ENCODE results near the gene YPEL5. TPM values are rescaled to one million over a fixed set of nuclear protein-coding genes. Genes with fewer than 3 reads are reported as not detected.
A peak's percentile ranks its signal among the peaks of the same experiment; 100 is the strongest.
"Not testable (repeated sequence)": the region's sequence is repeated elsewhere in the genome, so short reads cannot be mapped to it uniquely, and the experiment has no call there.

Gene YPEL5
- polyA plus RNA-seq: 75.3 TPM
- long read RNA-seq, donor 1, transcript YPEL5-201 (3 exons, 2,182 nt): major isoform, 23 of 28 reads
- long read RNA-seq, donor 1, partial matches to known transcripts: 0 of 28 reads
- long read RNA-seq, donor 1, other reads (novel, unspliced or antisense): 0 of 28 reads
- long read RNA-seq, donor 2, transcript YPEL5-201 (3 exons, 2,182 nt): major isoform, 39 of 44 reads
- long read RNA-seq, donor 2, partial matches to known transcripts: 0 of 44 reads
- long read RNA-seq, donor 2, other reads (novel, unspliced or antisense): 0 of 44 reads
- long read RNA-seq, donor 3: 0 reads
- long read RNA-seq, donor 4, partial matches to known transcripts: 5 of 7 reads
- long read RNA-seq, donor 4, other reads (novel, unspliced or antisense): 0 of 7 reads
- long read RNA-seq, donor 5, transcript YPEL5-201 (3 exons, 2,182 nt): major isoform, 18 of 23 reads
- long read RNA-seq, donor 5, partial matches to known transcripts: 0 of 23 reads
- long read RNA-seq, donor 5, other reads (novel, unspliced or antisense): 0 of 23 reads
- long read RNA-seq, donor 6, transcript YPEL5-201 (3 exons, 2,182 nt): major isoform, 34 of 39 reads
- long read RNA-seq, donor 6, partial matches to known transcripts: 0 of 39 reads
- long read RNA-seq, donor 6, other reads (novel, unspliced or antisense): 0 of 39 reads
- long read RNA-seq, donor 7, transcript YPEL5-201 (3 exons, 2,182 nt): major isoform, 17 of 18 reads
- long read RNA-seq, donor 7, partial matches to known transcripts: 0 of 18 reads
- long read RNA-seq, donor 7, other reads (novel, unspliced or antisense): 0 of 18 reads
- long read RNA-seq, donor 8, transcript YPEL5-201 (3 exons, 2,182 nt): major isoform, 35 of 39 reads
- long read RNA-seq, donor 8, partial matches to known transcripts: 0 of 39 reads
- long read RNA-seq, donor 8, other reads (novel, unspliced or antisense): 0 of 39 reads
- long read RNA-seq, donor 9, transcript YPEL5-201 (3 exons, 2,182 nt): major isoform, 26 of 34 reads
- long read RNA-seq, donor 9, transcript YPEL5-210 (2 exons, 935 nt): minor isoform, 6 of 34 reads
- long read RNA-seq, donor 9, partial matches to known transcripts: 0 of 34 reads
- long read RNA-seq, donor 9, other reads (novel, unspliced or antisense): 0 of 34 reads
- long read RNA-seq, donor 10, transcript YPEL5-201 (3 exons, 2,182 nt): major isoform, 34 of 41 reads
- long read RNA-seq, donor 10, partial matches to known transcripts: 0 of 41 reads
- long read RNA-seq, donor 10, other reads (novel, unspliced or antisense): 0 of 41 reads
- long read RNA-seq, donor 11, transcript YPEL5-201 (3 exons, 2,182 nt): major isoform, 18 of 22 reads
- long read RNA-seq, donor 11, partial matches to known transcripts: 0 of 22 reads
- long read RNA-seq, donor 11, other reads (novel, unspliced or antisense): 0 of 22 reads

DNA sequence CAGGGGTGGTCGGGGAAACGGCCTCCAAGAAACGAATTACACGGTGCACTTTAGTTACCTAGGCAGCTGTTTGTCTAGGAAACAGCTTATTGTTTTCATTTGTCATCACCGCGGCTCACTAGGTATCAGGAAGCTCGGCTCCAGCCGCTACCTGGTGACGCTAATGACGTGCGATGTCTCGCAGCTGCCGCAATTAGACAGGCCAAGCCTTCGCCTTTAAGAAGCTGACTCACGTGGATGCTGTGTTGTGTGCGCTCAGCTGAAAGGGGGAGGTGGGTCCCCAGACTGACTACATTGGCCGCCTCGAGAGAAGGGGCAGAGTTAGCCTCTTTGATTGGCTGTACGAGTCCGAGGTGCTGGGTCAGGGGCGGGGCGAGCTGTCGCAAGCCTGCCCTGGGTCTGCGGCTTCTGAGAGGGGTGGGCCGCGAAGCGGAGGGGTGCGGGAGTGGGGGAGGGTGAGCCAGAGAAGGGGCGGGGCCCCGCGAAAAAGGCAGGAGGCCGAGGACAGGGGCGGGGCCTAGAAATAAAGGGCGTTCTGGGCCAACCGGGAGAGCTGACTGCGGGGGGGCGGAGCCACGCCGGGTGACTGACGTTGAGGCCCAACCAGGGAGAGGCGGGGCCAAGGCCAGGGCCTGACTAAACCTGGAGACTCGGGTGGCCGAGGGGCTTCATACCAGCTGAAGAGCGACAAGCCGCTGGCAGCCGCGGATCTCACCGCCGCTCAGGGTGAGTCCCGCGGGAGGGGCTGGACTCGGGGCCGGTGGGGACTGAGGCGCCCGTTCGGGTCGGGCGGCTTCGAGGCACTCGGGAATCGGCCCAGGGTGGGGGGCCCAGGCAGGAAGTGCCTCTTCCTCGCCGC lies at the start of gene YPEL5:
YPEL5 (plus strand) TSS at position 671 of the 859 bp plus-strand sequence. CDS start 9,645 bp downstream, outside the sequence.
- Histone ChIP-seq H3K9me3 (ENCODE audit: control insufficient read depth, low read depth, low read length) (no peaks in the 10 kb centered on the region), H3K27me3 (ENCODE audit: control insufficient read depth, insufficient read depth, low read length) (no peaks in the 10 kb centered on the region), H3K36me3 (ENCODE audit: control insufficient read depth, insufficient read depth, low read length) (peaks cover 10% of the 10 kb centered on the region), H3K4me3 (ENCODE audit: low read length) (peak within 1 kb of the TSS; percentile 98), H3K4me1 (ENCODE audit: control insufficient read depth, insufficient read depth, low read length) (peaks cover 13% of the 10 kb centered on the region), H3K27ac (ENCODE audit: low read length) (peak within 1 kb of the TSS; percentile 97)
- no CpG with 5 or more reads among the region's 63 CpGs for WGBS (ENCODE audit: insufficient coverage, low lambda C conversion rate)
- DNase-seq: peak; percentile 100

DNA sequence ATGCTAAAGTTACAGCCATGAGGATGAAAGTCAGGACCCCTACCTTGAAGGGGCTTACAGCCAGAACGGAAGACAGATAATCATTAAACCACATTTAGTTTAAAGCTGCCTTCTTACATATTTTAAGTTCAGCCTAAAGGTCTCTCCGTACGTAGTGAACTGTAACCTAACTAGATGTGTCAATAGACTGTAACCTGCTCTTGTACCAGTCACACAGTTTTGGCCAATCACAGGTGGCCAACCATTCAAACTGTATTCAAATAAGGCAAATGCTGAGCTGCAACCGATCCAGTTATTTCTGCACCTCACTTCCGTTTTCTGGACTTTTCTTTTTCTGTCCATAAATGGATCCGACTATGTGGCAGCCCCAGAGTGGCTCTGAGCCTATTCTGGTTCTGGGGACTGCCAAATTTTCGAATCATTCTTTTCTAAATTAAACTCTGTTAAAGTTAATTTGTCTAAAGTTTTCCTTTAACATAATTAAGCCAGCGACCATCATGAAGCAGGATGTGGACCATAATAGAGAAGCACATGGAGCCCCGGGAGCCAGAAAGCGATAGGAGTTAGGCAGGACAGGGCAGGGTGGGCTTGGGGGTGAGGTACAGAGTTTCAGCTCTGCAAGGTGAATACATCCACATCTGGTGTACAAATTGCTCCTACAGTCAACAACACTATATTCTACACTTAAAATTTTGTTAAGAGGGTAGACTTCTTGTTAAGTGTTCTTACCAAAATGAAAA lies 48.4 kb upstream of the YPEL5 start:
- Histone ChIP-seq H3K36me3 (ENCODE audit: control insufficient read depth, insufficient read depth, low read length) (no peaks in the 10 kb centered on the region), H3K27me3 (ENCODE audit: control insufficient read depth, insufficient read depth, low read length) (peaks cover 24% of the 10 kb centered on the region), H3K27ac (ENCODE audit: low read length) (no peak overlapping the region), H3K9me3 (ENCODE audit: control insufficient read depth, low read depth, low read length) (no peaks in the 10 kb centered on the region), H3K4me3 (ENCODE audit: low read length) (no peak overlapping the region), H3K4me1 (ENCODE audit: control insufficient read depth, insufficient read depth, low read length) (no peaks in the 10 kb centered on the region)
- DNase-seq: no peak
- WGBS (ENCODE audit: insufficient coverage, low lambda C conversion rate): 93% methylated on average over 3 of the region's 10 CpGs

DNA sequence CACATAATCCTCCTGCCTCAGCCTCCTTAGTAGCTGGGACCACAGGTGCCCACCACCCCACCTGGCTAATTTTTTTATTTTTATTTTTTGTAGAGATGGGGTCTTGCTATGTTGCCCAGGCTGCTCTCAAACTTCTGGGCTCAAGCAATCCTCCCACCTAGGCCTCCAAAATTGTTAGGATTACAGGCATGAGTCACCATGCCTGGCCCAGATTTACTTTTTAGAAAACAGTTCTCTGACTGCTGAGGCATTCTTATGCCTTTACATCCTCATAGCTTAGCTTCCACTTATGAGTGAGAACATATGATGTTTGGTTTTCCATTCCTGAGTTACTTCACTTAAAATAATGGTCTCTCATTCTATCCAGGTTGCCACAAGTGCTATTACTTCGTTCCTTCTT lies 47.4 kb upstream of the YPEL5 start:
- H3K27me3 ChIP-seq (ENCODE audit: control insufficient read depth, insufficient read depth, low read length): peaks cover 24% of the 10 kb centered on the region
- H3K4me3 ChIP-seq (ENCODE audit: low read length); H3K27ac ChIP-seq (ENCODE audit: low read length); H3K36me3 ChIP-seq (ENCODE audit: control insufficient read depth, insufficient read depth, low read length); DNase-seq; H3K9me3 ChIP-seq (ENCODE audit: control insufficient read depth, low read depth, low read length); H3K4me1 ChIP-seq (ENCODE audit: control insufficient read depth, insufficient read depth, low read length): not testable (repeated sequence)
- WGBS (ENCODE audit: insufficient coverage, low lambda C conversion rate): no CpG with 5 or more reads among the region's 1 CpG

DNA sequence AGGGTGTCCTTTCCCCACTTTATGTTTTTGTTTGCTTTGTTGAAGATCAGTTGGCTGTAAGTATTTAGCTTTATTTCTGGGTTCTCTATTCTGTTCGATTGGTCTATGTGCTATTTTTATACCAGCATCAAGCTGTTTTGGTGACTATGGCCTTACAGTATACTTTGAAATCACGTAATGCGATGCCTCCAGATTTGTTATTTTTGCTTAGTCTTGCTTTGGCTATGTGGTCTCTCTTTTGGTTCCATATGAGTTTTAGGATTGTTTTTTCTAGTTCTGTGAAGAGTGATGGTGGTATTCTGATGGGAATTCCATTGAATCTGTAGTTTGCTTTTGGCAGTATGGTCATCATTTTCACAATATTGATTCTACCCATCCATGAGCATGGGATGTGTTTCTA lies 46.1 kb upstream of the YPEL5 start:
- 60% methylated on average over 1 of the region's 3 CpGs for WGBS (ENCODE audit: insufficient coverage, low lambda C conversion rate)
- not testable (repeated sequence) for H3K27ac ChIP-seq (ENCODE audit: low read length); H3K36me3 ChIP-seq (ENCODE audit: control insufficient read depth, insufficient read depth, low read length); H3K4me1 ChIP-seq (ENCODE audit: control insufficient read depth, insufficient read depth, low read length); DNase-seq; H3K4me3 ChIP-seq (ENCODE audit: low read length); H3K9me3 ChIP-seq (ENCODE audit: control insufficient read depth, low read depth, low read length)
- H3K27me3 ChIP-seq (ENCODE audit: control insufficient read depth, insufficient read depth, low read length): peaks cover 21% of the 10 kb centered on the region

DNA sequence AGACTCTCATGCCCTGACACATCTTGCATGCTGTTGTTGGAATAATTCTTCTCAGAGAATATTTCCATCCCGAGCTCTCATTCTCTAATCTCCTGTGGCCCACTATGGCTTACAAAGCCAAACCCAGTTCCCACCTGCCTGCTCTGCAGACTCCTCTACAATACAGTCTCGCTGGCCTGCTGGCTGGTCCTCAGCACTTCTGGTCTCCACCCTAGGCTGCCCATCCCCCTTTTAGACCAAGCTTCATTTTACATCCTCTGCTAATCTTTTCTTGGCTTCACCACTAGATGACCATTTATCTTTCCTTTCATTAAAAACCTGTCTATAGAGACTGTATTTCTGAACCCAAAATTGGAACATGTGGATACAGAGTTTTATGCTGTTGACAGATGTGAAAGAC lies 42.5 kb upstream of the YPEL5 start:
- no peak overlapping the region for H3K4me3 ChIP-seq (ENCODE audit: low read length)
- WGBS (ENCODE audit: insufficient coverage, low lambda C conversion rate): no CpG with 5 or more reads among the region's 2 CpGs
- no peaks in the 10 kb centered on the region for H3K9me3 ChIP-seq (ENCODE audit: control insufficient read depth, low read depth, low read length)
- H3K27me3 ChIP-seq (ENCODE audit: control insufficient read depth, insufficient read depth, low read length): no peaks in the 10 kb centered on the region
- DNase-seq: no peak
- H3K4me1 ChIP-seq (ENCODE audit: control insufficient read depth, insufficient read depth, low read length): no peaks in the 10 kb centered on the region
- H3K36me3 ChIP-seq (ENCODE audit: control insufficient read depth, insufficient read depth, low read length): no peaks in the 10 kb centered on the region
- no peak overlapping the region for H3K27ac ChIP-seq (ENCODE audit: low read length)

DNA sequence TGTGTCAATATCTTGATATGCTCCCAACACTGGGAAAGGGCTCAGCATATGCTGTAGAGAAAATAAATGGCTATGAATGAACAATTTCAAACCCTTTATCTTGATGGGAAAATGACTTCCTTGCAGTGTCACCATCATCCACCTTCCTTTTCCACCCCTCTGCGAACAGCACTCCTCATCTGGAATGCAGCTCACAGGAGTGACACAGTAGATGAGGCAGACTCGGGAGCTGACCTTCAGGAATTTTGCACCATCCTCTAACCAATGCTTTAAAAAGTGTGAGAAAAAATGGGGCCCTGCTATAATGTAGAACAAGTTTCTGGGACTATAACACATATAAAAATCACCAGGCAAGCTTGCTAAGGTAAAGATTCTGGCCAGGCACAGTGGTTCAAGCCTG lies 41.3 kb upstream of the YPEL5 start:
- Histone ChIP-seq H3K27ac (ENCODE audit: low read length) (no peak overlapping the region), H3K36me3 (ENCODE audit: control insufficient read depth, insufficient read depth, low read length) (no peaks in the 10 kb centered on the region), H3K27me3 (ENCODE audit: control insufficient read depth, insufficient read depth, low read length) (no peaks in the 10 kb centered on the region), H3K4me1 (ENCODE audit: control insufficient read depth, insufficient read depth, low read length) (no peaks in the 10 kb centered on the region), H3K4me3 (ENCODE audit: low read length) (no peak overlapping the region), H3K9me3 (ENCODE audit: control insufficient read depth, low read depth, low read length) (no peaks in the 10 kb centered on the region)
- WGBS (ENCODE audit: insufficient coverage, low lambda C conversion rate): no CpG with 5 or more reads among the region's 2 CpGs
- DNase-seq: no peak

DNA sequence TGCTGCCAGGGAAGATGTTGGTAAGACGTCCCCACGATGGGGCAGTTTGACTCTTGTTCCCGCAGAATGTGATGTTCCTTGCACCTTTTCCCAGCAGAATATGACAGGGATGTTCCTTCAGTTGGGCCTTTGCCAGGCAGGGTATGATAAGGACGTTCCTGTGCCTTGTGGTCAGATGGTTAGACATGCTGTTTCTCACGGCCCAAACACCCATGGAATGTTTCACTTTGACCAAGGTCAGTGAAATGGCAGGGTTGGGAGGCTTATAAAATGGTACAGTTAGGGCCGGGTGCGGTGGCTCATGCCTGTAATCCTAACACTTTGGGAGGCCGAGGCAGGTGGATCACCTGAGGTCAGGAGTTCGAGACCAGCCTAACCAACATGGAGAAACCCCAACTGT lies 40.3 kb upstream of the YPEL5 start:
- Histone ChIP-seq H3K9me3 (ENCODE audit: control insufficient read depth, low read depth, low read length) (no peaks in the 10 kb centered on the region), H3K4me3 (ENCODE audit: low read length) (no peak overlapping the region), H3K36me3 (ENCODE audit: control insufficient read depth, insufficient read depth, low read length) (no peaks in the 10 kb centered on the region), H3K4me1 (ENCODE audit: control insufficient read depth, insufficient read depth, low read length) (no peaks in the 10 kb centered on the region), H3K27ac (ENCODE audit: low read length) (no peak overlapping the region), H3K27me3 (ENCODE audit: control insufficient read depth, insufficient read depth, low read length) (no peaks in the 10 kb centered on the region)
- no CpG with 5 or more reads among the region's 9 CpGs for WGBS (ENCODE audit: insufficient coverage, low lambda C conversion rate)
- DNase-seq: no peak

DNA sequence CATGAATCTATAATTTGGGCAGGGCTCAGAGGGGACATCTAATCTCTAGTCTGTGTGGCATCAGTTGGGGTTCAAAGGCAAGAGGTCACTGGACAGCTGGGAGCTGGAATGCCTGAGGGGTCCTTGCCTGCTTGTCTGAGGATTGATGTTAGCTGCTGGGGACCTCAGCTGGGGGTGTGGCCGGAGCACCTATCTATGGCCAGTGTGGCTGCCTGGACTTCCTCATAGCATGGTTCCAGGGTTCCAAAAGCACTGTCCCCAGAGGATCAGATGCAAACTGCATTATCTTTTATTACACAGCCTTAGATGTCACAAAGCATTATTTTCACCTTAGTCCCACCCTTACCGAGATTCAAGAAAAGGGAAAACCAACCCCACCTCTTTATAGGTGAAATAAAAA lies 38.6 kb upstream of the YPEL5 start:
- Histone ChIP-seq H3K4me1 (ENCODE audit: control insufficient read depth, insufficient read depth, low read length) (no peaks in the 10 kb centered on the region), H3K27me3 (ENCODE audit: control insufficient read depth, insufficient read depth, low read length) (no peaks in the 10 kb centered on the region), H3K4me3 (ENCODE audit: low read length) (no peak overlapping the region), H3K9me3 (ENCODE audit: control insufficient read depth, low read depth, low read length) (no peaks in the 10 kb centered on the region), H3K36me3 (ENCODE audit: control insufficient read depth, insufficient read depth, low read length) (no peaks in the 10 kb centered on the region), H3K27ac (ENCODE audit: low read length) (no peak overlapping the region)
- no peak for DNase-seq
- WGBS (ENCODE audit: insufficient coverage, low lambda C conversion rate): no CpG with 5 or more reads among the region's 2 CpGs

- no peak for DNase-seq
- Histone ChIP-seq H3K27ac (ENCODE audit: low read length) (no peak overlapping the region), H3K9me3 (ENCODE audit: control insufficient read depth, low read depth, low read length) (no peaks in the 10 kb centered on the region), H3K4me1 (ENCODE audit: control insufficient read depth, insufficient read depth, low read length) (no peaks in the 10 kb centered on the region), H3K27me3 (ENCODE audit: control insufficient read depth, insufficient read depth, low read length) (no peaks in the 10 kb centered on the region), H3K36me3 (ENCODE audit: control insufficient read depth, insufficient read depth, low read length) (no peaks in the 10 kb centered on the region), H3K4me3 (ENCODE audit: low read length) (no peak overlapping the region)
- no CpG with 5 or more reads among the region's 5 CpGs for WGBS (ENCODE audit: insufficient coverage, low lambda C conversion rate)
Measured at GRCh38 chr2:30108851-30109250, 38.0 kb upstream of the YPEL5 start.

All from large intestine (tissue), 12 donors.